GM21423 (cell line): Measurements from ENCODE around the gene DDX50.
A peak's percentile ranks its signal among the peaks of the same experiment; 100 is the strongest.
"Not testable (repeated sequence)": the region's sequence is repeated elsewhere in the genome, so short reads cannot be mapped to it uniquely, and the experiment has no call there.

Experiments
- ATAC-seq: cut with Tn5 transposase; IDR thresholded peaks from one replicate; pipeline ENCODE4 v1.9.1; 2021; ENCODE audit warnings: mild to moderate bottlenecking, moderate library complexity; ENCODE audit not compliant: unreplicated experiment

Gene DDX50

GRCh38 chr10:68979738-68980137 is 78.6 kb downstream of the DDX50 start:
- not testable (repeated sequence) for ATAC-seq

- no peak for ATAC-seq
These were observed 80.0 kb downstream of the DDX50 start for GRCh38 chr10:68981074-68981473.

- ATAC-seq = no peak
These were observed 81.3 kb downstream of the DDX50 start for GRCh38 chr10:68982389-68982788.

GRCh38 chr10:68987611-68988010 is 86.5 kb downstream of the DDX50 start:
- ATAC-seq = no peak

GRCh38 chr10:68988530-68989316 is 87.6 kb downstream of the DDX50 start, which contains the start of gene KIFBP:
Gene KIFBP (plus strand): TSS chr10:68988803. CDS start chr10:68988833, 30 bp downstream.
- ATAC-seq = peak; percentile 71

GRCh38 chr10:68989317-68989990 is 88.3 kb downstream of the DDX50 start:
- ATAC-seq = no peak

- no peak for ATAC-seq
These were observed 91.7 kb downstream of the DDX50 start for GRCh38 chr10:68992636-68993440.
